Transverse colon (tissue), 4 donors: Measurements from ENCODE around the gene SENP2. TPM values are rescaled to one million over a fixed set of nuclear protein-coding genes. Genes with fewer than 3 reads are reported as not detected.
A peak's percentile ranks its signal among the peaks of the same experiment; 100 is the strongest.

ENCODE experiments used
- DNase-seq: peaks from one replicate; pipeline ENCODE4 v3.0.0-alpha.2; 2019
- H3K27ac ChIP-seq, 4 donors: fragments of 200-600 bp; sonication (generic); 2 replicates each; pipeline ENCODE4 v1.5.1; 2016 to 2018; ENCODE audit warnings: inconsistent platforms in 4 of 4
- H3K27me3 ChIP-seq: fragments of 200-600 bp; sonication (generic); 2 replicates; pipeline ENCODE4 v1.5.1; 2017; ENCODE audit warnings: inconsistent platforms
- H3K36me3 ChIP-seq, 4 donors: fragments of 200-600 bp; sonication (generic); 2 replicates each; pipeline ENCODE4 v1.5.1; 2017 to 2019; ENCODE audit warnings: inconsistent platforms in 4 of 4
- H3K4me1 ChIP-seq, 4 donors: fragments of 200-600 bp; sonication (generic); 2 replicates each; pipeline ENCODE4 v1.5.1; 2017 to 2020; ENCODE audit warnings: inconsistent platforms in 4 of 4
- H3K4me3 ChIP-seq, 4 donors: fragments of 200-600 bp; sonication (generic); 1 replicate in 1 of 4; 2 replicates in 3 of 4; pipeline versions ENCODE4 v1.5.1 to v1.6.1; 2017 to 2019; ENCODE audit warnings: inconsistent platforms in 4 of 4
- H3K9me3 ChIP-seq, 2 donors: fragments of 200-600 bp; sonication (generic); 2 replicates each; pipeline ENCODE4 v1.5.1; 2017 to 2019; ENCODE audit warnings: inconsistent platforms in 2 of 2
- EP300 ChIP-seq: sonication (generic); formaldehyde crosslinking; IDR thresholded peaks from one replicate; pipeline ENCODE4 v1.6.1; 2017; ENCODE audit warnings: antibody characterized with exemption, low read depth
- POLR2A ChIP-seq: fragments of 450-650 bp; IDR thresholded peaks from one replicate; pipeline ENCODE4 v1.6.1; 2016; ENCODE audit warnings: antibody characterized with exemption, mild to moderate bottlenecking, moderate library complexity
- POLR2AphosphoS5 ChIP-seq, 3 donors: sonication (generic); formaldehyde crosslinking; IDR thresholded peaks; one replicate each; pipeline ENCODE4 v1.6.1; 2016; ENCODE audit warnings: antibody characterized with exemption in 3 of 3
- WGBS, 2 donors: methylation state at CpG; one replicate each; pipeline ENCODE4 v1.1.5; 2018; ENCODE audit warnings: low coverage in 1 of 2; 5-methylcytosine and 5-hydroxymethylcytosine counted together
- in situ Hi-C, 4 donors: fragments of 200-750 bp; cut with MboI; loops; one replicate each; pipeline versions ENCODE4 v1.15.0 to v1.15.1; 2017; ENCODE audit warnings: low sequenced_read_pairs in 3 of 4, low pct_ligation_motif_present in 1 of 4, low pct_unique_long_range_greater_than_20kb in 1 of 4
- intact Hi-C: fragments of 100-400 bp; cut with DNase I; formaldehyde crosslinking; loops from one replicate; pipeline ENCODE4 v1.15.1; 2023; ENCODE audit warnings: low total_unique reads
- total RNA-seq, 4 donors: library from RNA; depleted of rRNA; stranded (reverse); fragments of >200 nt; gene quantifications; one replicate each; pipeline ENCODE4 v1.1.0, GENCODE V29; 2016
- TF ChIP-seq, protein P1 (sequence below), 5 experiments: fragments of 200-600 bp in 3 of 5; fragments of 450-650 bp in 2 of 5; sonication (generic) in 3 of 5; IDR thresholded peaks; 1 replicate in 2 of 5; 2 replicates in 3 of 5; pipeline ENCODE4 v1.5.1; 2016 to 2017; ENCODE audit warnings: antibody characterized with exemption in 5 of 5, inconsistent platforms in 3 of 5, mild to moderate bottlenecking in 2 of 5, moderate library complexity in 1 of 5

The SENP2 gene
- total RNA-seq, result 10 to 100 TPM in 3 of 4 donors, 1 to 10 TPM in 1; 4.0 to 28.4 (median 18.4) TPM

DNA sequence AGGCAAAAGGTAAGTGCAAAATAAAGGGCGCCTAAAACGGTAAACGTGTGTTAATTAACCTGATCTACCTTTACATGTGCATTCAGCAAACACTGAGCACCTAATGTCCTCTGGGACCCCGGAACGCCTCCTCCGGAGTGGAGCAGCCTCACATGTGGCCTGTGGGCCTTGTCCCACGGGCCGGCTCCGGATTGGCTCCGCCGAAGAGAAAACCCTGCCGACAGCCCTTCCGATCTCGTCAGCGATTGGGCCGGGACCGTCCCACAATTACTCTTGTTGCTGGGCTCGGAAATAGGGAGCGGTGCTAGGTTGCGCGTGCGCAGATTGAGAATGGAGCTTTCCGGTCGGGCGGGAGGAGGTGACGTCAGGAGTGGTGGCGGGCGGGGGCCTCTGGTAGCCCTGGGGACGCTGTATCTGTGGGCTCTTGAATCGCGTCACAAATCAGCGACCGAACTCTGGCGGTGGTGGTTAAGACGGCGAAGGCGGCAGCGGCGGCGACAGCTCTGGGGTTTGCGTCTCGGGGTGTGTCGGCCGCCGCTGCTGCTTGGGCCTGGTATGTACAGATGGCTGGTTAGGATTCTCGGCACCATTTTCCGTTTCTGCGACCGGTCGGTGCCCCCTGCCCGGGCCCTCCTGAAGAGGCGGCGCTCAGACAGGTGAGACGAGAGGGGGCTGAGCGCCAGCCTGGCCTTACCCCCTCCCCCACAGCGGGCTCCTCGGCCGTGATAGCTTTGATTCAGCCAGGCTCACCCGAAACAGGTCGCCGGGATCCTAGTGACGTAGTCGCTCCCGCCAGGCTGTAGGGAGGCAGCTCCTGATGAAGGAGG, at the start of gene SENP2:
Gene SENP2 (plus strand): TSS at position 437 of the 827 bp plus-strand sequence. CDS start 119 bp downstream, at position 556.
- intact Hi-C loops (no loop called here), in situ Hi-C loops (loop anchor here in 1 of 4 donors (5.0 kb wide), 1 partner anchor 89 kb away; the partner anchor contains the start of gene TMEM41A)
- Histone ChIP-seq H3K9me3 (no peaks in the 10 kb centered on the region), H3K27me3 (no peaks in the 10 kb centered on the region), H3K36me3 (no peaks in the 10 kb centered on the region), H3K4me3 (peak within 1 kb of the TSS; percentile 71 to 93 (median 80)), H3K4me1 (peaks cover 17 to 41% (median 21%) of the 10 kb centered on the region in 4 donors), H3K27ac (peak within 1 kb of the TSS; percentile 94 to 97 (median 96))
- DNase-seq, result peak; percentile 100
- TF ChIP-seq, protein P1, sequence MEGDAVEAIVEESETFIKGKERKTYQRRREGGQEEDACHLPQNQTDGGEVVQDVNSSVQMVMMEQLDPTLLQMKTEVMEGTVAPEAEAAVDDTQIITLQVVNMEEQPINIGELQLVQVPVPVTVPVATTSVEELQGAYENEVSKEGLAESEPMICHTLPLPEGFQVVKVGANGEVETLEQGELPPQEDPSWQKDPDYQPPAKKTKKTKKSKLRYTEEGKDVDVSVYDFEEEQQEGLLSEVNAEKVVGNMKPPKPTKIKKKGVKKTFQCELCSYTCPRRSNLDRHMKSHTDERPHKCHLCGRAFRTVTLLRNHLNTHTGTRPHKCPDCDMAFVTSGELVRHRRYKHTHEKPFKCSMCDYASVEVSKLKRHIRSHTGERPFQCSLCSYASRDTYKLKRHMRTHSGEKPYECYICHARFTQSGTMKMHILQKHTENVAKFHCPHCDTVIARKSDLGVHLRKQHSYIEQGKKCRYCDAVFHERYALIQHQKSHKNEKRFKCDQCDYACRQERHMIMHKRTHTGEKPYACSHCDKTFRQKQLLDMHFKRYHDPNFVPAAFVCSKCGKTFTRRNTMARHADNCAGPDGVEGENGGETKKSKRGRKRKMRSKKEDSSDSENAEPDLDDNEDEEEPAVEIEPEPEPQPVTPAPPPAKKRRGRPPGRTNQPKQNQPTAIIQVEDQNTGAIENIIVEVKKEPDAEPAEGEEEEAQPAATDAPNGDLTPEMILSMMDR (IDR thresholded peaks at IDR 0.05), result peak in 1 of 5 experiments; percentile 18
- peak; percentile 94 for TF ChIP-seq POLR2A
- peak; percentile 87 to 94 (median 92) for TF ChIP-seq POLR2AphosphoS5 (IDR thresholded peaks at IDR 0.05)
- TF ChIP-seq EP300, result no peak
- 0% methylated on average over 3 to 44 of the region's 64 CpGs for WGBS, 2 donors

DNA sequence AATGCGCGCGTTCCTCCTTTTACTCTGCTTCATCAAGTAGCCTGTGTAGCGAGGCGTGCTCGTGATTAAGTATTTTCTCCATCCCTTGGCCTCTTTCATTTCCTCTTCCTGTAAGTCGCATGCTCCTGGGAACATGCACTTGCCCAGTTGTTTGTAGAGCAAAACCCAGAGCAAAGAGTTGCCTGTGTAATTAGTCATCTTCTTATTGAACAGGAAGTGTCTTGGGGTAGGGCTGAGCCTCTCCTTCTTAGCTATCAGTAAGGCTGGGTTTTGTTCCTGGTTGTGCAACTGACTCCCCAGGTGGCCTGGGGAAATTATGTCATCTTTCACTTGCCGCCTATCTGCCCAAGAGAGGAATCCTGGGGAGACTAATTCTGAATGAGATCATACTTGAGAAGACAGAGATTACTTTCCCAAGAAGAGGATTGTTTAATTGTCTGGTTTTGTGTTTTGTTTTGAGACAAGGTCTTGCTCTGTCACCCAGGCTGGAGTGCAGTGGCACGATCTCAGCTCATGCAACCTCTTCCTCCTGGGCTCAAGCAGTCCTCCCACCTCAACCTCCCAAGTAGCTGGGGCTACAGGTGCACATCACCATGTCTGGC, 48.6 kb upstream of the SENP2 start:
- in situ Hi-C loops, result no loop called here

DNA sequence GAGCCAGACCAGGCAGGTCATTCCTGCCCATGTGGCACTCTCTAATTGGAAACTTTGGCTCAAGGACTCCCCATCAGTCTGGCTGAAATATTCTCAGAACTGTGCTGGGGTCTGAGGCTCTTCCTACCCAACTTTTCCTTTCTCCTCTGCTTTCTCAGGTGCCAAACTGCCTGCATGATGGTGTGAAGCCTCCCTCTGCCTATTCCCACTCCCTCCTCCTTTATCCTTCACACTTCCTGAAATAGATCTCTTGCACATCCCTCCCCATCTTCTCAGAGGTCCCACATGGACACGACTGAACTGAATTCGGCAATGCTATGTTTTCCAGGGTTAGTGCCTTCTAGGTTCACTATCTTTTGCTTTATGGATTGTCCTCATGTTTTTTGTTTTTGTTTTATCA, 46.2 kb upstream of the SENP2 start:
- peak overlapping the region in 3 of 4 donors; percentile 13 to 47 (median 36) for H3K27ac ChIP-seq
- peaks cover 0 to 4% (median 0%) of the 10 kb centered on the region in 4 donors for H3K36me3 ChIP-seq
- DNase-seq, result no peak
- no peaks in the 10 kb centered on the region for H3K9me3 ChIP-seq
- no peaks in the 10 kb centered on the region for H3K27me3 ChIP-seq
- H3K4me3 ChIP-seq, result no peak overlapping the region
- intact Hi-C loops, result no loop called here
- peaks cover 4 to 27% (median 16%) of the 10 kb centered on the region in 4 donors for H3K4me1 ChIP-seq
- 74 to 100% methylated on average over 2 of the region's 2 CpGs for WGBS, 2 donors
- in situ Hi-C loops, result no loop called here
- TF ChIP-seq, protein P1 (IDR thresholded peaks at IDR 0.05), result no peak
- TF ChIP-seq POLR2A (no peak), EP300 (no peak)

More for the DNA sequence above, 48.6 kb upstream of the SENP2 start:
- Histone ChIP-seq H3K36me3 (no peaks in the 10 kb centered on the region), H3K4me1 (peaks cover 0 to 17% (median 12%) of the 10 kb centered on the region in 4 donors), H3K27ac (peak overlapping the region; percentile 83 to 93 (median 87)), H3K27me3 (no peaks in the 10 kb centered on the region), H3K4me3 (no peak overlapping the region), H3K9me3 (no peaks in the 10 kb centered on the region)
- intact Hi-C loops, result no loop called here
- TF ChIP-seq POLR2A (peak; percentile 42), POLR2AphosphoS5 (IDR thresholded peaks at IDR 0.05) (peak in 2 of 3 donors; percentile 59 to 73), EP300 (peak; percentile 22)
- TF ChIP-seq, protein P1 (IDR thresholded peaks at IDR 0.05), result peak in 1 of 5 experiments; percentile 17
- WGBS, 2 donors, result 20 to 25% methylated on average over 9 of the region's 9 CpGs
- peak; percentile 73 for DNase-seq

DNA sequence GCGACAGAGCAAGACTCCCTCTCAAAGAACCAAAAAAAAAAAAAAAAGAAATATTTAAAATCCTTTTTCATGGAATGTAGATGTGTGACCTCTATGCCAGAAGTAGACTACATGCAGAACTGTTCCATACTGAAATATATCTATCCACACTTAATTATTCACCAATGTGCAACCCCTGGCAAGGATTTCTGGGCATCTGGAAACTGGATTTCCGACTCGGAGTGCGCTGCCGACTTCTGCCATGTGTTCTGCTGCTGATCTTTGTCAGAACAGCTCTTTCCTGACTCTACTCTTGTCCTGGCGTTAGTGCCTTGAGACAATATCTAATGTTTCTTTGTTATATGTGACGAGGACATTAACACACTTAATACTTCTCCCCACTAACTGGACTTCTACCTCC, 45.4 kb upstream of the SENP2 start:
- in situ Hi-C loops (no loop called here), intact Hi-C loops (no loop called here)
- H3K9me3 ChIP-seq, result no peaks in the 10 kb centered on the region
- H3K27ac ChIP-seq, result no peak overlapping the region
- H3K27me3 ChIP-seq, result no peaks in the 10 kb centered on the region
- no peak overlapping the region for H3K4me3 ChIP-seq
- TF ChIP-seq EP300, result no peak
- no peak for TF ChIP-seq POLR2A
- TF ChIP-seq, protein P1 (IDR thresholded peaks at IDR 0.05), result no peak
- no peak for TF ChIP-seq POLR2AphosphoS5 (IDR thresholded peaks at IDR 0.05)
- H3K36me3 ChIP-seq, result peaks cover 0 to 4% (median 0%) of the 10 kb centered on the region in 4 donors
- no peak for DNase-seq
- 86 to 91% methylated on average over 7 of the region's 7 CpGs for WGBS, 2 donors
- peaks cover 6 to 31% (median 19%) of the 10 kb centered on the region in 4 donors for H3K4me1 ChIP-seq
